HG03108 (cell line): ENCODE results near the gene EIF4E3.

Experiments
- ATAC-seq: cut with Tn5 transposase; IDR thresholded peaks from one replicate; pipeline ENCODE4 v1.9.1; 2021; ENCODE audit warnings: moderate library complexity; ENCODE audit not compliant: unreplicated experiment

Gene EIF4E3

DNA sequence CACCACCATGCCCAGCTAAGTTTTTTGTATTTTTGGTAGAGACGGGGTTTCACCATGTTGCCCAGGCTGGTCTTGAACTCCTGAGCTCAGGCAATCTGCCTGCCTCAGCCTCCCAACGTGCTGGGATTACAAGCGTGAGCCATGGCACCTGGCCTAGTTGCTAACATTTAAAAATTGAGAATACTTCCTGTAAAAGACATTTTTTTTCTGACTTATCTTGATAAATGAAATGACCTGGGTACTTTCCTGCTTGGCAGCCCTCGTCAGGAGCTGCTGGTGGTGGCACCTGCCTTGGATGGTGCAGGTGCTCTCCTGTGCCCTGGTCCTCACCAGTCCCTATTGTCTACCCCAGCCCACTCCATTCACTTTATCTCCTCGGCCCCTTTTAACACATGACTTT is 74.8 kb downstream of the EIF4E3 start:
- ATAC-seq = no peak

DNA sequence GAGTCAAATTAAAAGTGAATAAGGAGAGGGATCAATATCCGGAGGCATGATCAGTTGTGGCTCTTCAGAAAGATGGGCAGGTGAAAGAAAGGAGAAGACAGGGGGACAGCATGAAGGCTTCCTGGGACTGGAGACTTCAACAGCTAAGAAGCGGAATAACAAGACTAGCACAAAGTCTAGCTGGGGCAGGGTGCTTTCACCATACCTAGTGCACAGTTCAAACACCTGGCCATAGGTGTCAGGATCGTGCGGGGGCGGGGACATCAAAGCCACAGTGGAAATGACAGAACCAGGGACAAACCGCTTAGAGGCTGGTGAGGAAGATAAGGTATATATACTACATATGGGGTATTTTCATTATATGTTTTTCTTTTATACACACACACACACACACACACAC is 75.4 kb downstream of the EIF4E3 start:
- ATAC-seq = no peak

DNA sequence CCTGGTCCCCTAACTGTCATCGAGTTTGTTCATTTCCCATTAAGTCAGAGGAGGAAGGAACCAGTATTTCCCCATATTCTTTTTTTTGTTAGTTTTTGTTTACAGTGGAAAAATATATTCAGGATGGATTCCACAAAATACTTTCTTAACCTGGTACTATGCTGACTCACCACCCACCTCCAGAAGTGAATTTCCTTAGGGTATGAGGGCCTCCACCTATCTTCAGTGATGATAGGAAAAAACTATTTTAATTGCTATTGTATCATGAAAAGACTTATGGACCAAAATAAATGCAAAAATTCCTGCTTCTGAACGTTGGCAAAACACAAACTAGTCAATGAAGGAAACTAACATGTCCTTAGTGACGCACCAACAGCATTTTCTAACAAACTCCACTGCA is 77.5 kb downstream of the EIF4E3 start:
- no peak for ATAC-seq

DNA sequence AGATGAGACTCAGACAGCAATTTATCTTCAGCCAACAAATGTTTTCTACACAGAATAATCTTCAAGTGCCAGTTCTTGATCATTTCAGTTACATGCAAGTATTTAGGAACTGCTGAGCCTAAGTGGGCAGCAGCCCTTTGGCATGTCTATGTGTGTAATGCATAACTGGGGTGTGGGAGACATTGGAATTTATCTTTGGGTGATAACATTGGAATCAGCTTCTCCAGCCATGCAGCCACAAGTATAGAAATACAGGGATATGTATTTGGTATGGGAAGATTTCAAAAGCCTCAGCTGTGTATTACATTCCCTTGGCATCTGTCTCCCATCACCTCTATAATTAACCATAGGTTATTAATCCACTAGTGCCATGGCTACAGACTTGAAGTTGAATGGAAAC is 78.2 kb downstream of the EIF4E3 start:
- ATAC-seq = no peak

DNA sequence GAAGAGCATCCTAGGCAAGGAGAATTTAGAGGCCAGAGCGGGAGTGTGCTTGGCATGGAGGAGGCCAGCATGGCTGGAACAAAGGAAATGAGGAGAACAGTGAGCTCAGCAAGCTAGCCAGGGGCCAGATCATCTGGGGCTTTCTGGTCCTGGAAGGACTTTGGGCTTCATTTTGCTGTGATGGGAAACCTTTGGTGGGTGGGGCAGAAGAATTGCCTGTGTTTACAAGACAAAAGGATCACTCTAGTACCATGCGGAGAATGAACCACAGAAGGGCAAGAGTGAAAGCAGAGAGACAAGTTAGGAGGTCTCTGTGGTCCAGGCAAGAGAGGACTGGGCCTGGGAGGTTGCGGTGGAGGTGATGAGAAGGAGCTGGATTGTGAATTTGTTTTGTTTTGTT is 80.1 kb downstream of the EIF4E3 start:
- no peak for ATAC-seq

DNA sequence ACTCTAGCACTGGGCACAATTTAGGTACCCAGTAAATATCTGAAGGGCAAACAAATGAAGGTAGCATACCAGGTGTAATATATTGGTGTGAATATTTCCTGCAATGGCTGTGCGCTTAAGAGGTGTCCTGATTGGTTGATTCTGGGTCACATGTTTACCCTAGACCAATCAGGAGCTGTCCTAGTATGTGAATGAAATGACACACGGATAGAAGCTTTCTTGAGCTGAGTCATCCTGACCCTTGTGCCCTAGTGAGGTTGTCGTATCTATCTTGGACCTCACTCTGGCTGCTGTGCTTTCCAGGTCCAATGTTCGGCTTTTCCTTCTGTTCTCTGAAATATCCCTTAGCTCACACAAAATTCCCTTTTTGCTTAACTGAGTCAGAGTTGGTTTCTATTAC is 83.5 kb downstream of the EIF4E3 start:
- ATAC-seq = no peak

DNA sequence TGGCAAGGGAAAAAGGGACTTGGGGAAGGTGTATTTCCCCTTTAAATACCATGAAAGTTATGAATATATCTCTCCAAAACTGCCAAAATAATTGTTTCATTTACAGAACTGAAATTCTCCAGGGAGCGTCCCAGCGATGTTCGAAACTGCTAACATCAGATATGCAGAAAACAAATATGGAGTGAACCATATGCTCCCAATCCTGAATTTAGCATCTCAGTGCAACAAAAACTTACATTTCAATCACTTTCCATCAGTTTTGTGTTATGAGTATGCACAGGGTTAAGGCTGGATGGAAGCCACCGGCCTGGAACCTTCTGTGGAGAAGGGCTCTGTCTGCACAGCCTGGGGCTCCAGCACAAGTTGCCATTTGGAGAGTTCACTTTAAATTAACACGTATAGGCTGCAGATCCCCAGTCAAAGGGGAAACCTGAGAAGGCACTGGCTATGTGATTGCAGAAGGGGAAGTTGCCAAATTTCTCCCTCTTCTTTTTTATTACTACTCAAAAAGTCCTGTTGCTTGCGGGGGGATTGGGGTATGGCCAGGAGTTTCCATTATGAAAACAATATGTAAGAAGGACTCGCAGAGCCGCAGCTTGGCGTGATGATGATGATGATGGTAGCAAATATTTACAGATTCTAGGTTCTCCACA is 84.7 kb downstream of the EIF4E3 start:
- ATAC-seq = no peak

DNA sequence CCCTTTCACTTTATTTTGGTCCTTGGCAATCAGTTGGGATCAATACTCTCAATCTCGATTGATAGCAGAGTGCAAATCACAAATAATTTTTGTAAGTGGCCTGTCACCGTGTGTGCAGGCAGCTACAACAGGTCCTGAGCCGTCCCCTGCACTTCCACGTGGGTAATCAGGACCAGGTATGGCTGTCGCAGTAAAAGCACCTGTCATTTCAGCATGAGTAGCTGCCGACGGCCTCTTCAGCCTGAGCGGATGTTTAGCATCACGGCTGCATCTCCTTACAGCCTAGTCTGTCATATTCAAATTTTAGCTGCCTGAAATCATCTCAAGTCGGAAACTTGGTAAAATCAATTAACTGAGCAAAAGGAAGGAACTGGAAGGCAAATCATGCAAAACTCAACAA is 88.7 kb downstream of the EIF4E3 start:
- ATAC-seq = no peak

DNA sequence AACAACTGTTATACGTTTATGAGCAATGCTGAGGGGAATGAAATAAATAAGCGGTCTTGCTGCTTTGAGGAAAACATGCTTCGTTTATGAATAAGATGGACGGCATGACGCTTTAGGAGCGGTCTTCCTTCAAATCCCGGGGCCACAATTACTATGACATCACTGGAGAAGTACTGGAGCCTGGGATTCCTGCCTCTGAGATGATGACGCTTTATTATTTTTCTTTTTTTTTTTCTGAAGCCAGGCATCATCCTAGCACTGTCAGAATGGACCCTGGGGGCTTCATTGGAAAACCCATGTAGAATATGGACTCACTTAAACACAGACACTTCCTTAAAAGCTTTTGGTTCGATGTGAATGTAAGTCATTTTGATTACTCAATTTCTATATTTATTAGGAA is 89.2 kb downstream of the EIF4E3 start:
- no peak for ATAC-seq

DNA sequence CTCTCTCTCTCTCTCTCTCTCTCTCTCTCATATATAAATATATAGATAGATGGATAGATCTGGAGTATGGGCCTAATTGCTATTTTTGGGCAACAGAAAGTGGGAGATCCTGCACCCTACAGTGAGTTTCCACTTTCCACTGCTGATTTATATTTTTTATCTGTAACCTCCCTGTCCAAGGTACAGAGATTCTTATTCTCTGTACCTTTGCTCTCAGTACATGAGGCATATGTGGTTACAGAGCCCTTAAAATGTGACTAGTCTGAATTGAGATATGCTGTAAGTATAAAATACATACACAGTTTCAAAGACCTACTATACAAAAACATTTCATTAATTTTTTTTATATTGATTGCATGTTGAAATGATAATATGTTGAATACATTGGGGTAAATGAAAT is 90.5 kb downstream of the EIF4E3 start:
- ATAC-seq = no peak

DNA sequence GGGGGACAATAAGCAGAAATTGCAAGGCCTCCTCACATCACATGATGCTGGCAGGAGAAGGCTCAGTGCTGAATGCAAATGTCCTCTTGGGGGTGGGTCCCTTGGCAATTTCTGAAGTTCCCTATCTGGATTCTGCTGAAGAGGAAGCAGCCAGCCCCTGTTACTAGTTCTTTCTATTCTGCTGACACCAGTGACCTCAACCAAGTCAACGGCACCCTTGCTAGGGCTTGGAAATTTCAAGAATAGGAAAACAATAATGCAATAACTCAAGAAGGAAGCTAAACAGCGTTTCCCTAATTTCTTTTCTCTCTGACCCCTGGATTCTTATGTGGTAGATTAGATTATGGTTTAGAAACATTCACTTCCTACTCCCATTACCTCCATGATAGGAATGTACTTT is 95.5 kb downstream of the EIF4E3 start:
- ATAC-seq = no peak

DNA sequence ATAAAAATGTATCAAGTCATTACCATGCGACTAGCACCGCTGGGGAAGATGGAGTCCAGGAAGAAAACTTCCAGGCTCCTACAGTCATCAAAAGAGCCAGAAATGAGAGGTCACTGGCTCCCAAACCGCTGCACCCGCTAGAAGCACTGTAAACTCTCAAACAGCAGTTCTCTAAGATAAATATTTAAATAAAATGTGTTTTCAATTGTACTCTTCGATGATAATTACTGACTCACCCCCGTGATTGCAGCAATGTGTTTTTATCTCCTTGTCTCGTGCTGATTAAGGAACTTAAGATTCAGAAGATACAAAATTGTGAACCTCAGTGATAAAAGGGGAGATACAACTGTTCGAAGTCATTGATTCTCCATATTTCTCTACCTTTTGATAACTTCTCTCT is 95.9 kb downstream of the EIF4E3 start:
- ATAC-seq = no peak

DNA sequence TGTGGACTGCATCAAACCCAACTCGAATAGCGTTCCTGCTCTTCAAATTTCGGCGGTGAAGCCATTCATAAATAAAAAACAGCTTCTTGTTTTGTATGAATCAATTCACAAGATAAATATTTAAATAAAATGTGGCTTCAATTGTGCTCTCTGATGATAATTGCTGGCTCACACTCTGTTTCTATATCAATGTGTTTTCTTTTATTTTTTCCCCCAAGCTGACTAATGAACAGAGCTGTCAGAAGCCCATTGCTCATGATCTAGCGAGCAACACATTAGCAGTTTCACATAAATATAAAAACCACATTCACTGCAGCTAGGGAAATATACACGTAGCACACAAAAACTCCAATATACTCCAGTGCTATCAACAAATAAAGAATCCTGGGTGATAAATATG is 96.7 kb downstream of the EIF4E3 start:
- no peak for ATAC-seq

DNA sequence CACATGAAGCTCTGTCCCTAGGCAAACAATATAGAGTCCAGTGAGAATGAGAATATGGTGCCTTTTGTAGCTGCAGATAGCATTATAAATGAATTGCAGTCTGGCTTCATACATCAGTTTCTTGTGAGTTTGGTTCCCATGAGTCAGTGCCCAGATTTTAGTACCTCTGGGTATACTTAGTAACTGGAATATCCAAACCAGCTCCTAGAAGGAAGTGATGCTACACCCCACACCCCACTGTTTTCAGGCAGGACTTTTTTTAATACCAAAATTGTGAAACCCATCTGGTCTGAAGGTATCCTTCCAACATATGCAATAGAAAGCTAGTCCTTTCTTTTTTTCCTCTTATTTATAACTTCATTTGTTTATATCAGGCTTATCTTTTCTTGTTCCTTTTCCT is 99.5 kb downstream of the EIF4E3 start:
- ATAC-seq = no peak
